HL-60 (cell line): ENCODE results near the gene RBBP4.
A peak's percentile ranks its signal among the peaks of the same experiment; 100 is the strongest.
"Not testable (repeated sequence)": the region's sequence is repeated elsewhere in the genome, so short reads cannot be mapped to it uniquely, and the experiment has no call there.

Source experiments
- DNase-seq, 2 experiments: peaks; one replicate each; pipeline ENCODE4 v3.0.0-alpha.2; 2010 to 2020; ENCODE audit warnings: low read depth in 1 of 2, low spot score in 1 of 2
- H3K27ac ChIP-seq: fragments of 250-450 bp; sonication (Bioruptor Pico); replicated peaks from 2 replicates; pipeline ENCODE4 v1.5.1; 2020; ENCODE audit warnings: mild to moderate bottlenecking, moderate library complexity
- H3K27me3 ChIP-seq: fragments of 250-450 bp; sonication (Bioruptor Pico); 2 replicates; pipeline ENCODE4 v1.5.1; 2021; ENCODE audit warnings: mild to moderate bottlenecking, moderate library complexity; ENCODE audit not compliant: insufficient read depth, poor library complexity, severe bottlenecking
- H3K4me3 ChIP-seq: replicated peaks from 2 replicates; pipeline ENCODE4 v1.5.1; 2011; ENCODE audit warnings: mild to moderate bottlenecking, control low read depth, low read length; ENCODE audit not compliant: insufficient read depth
- CTCF ChIP-seq: IDR thresholded peaks from one replicate; pipeline ENCODE4 v1.5.1; 2011; ENCODE audit warnings: low read length, control low read depth, inconsistent platforms; ENCODE audit not compliant: insufficient read depth
- GABPA ChIP-seq: IDR thresholded peaks from 2 replicates; pipeline ENCODE4 v1.6.1; 2012; ENCODE audit warnings: low read depth
- POLR2AphosphoS5 ChIP-seq: IDR thresholded peaks from 2 replicates; pipeline ENCODE4 v1.6.1; 2012; ENCODE audit warnings: low read depth
- REST ChIP-seq: IDR thresholded peaks from 2 replicates; pipeline ENCODE4 v1.6.1; 2012; ENCODE audit warnings: low read depth; ENCODE audit not compliant: insufficient replicate concordance
- SPI1 ChIP-seq: IDR thresholded peaks from 2 replicates; pipeline ENCODE4 v1.6.1; 2012; ENCODE audit warnings: low read depth, mild to moderate bottlenecking, borderline replicate concordance

Gene RBBP4

GRCh38 chr1:32709476-32709875 is 58.5 kb downstream of the RBBP4 start:
- H3K4me3 ChIP-seq = no peak overlapping the region
- TF ChIP-seq CTCF (no peak), POLR2AphosphoS5 (no peak), SPI1 (no peak), REST (no peak), GABPA (no peak)
- no peak overlapping the region for H3K27ac ChIP-seq
- no peak for DNase-seq
- H3K27me3 ChIP-seq = peaks cover 1% of the 10 kb centered on the region

GRCh38 chr1:32711221-32711620 is 60.2 kb downstream of the RBBP4 start:
- not testable (repeated sequence) for H3K27ac ChIP-seq, H3K27me3 ChIP-seq
- peak; percentile 46 to 68 for DNase-seq
- 0 out of 2 replicates have a peak overlapping the region, but pooled peaks have one; percentile 33 for H3K4me3 ChIP-seq

GRCh38 chr1:32713081-32713480 is 62.1 kb downstream of the RBBP4 start:
- TF ChIP-seq REST = no peak
- H3K27ac ChIP-seq = no peak overlapping the region
- no peaks in the 10 kb centered on the region for H3K27me3 ChIP-seq
- DNase-seq = no peak
- H3K4me3 ChIP-seq = no peak overlapping the region

- Histone ChIP-seq H3K27ac (no peak overlapping the region), H3K27me3 (no peaks in the 10 kb centered on the region), H3K4me3 (no peak overlapping the region)
- DNase-seq = no peak
- TF ChIP-seq POLR2AphosphoS5 (no peak), SPI1 (no peak), CTCF (no peak)
These were observed 63.3 kb downstream of the RBBP4 start for GRCh38 chr1:32714277-32714676.

- Histone ChIP-seq H3K4me3 (no peak overlapping the region), H3K27ac (no peak overlapping the region), H3K27me3 (no peaks in the 10 kb centered on the region)
- no peak for DNase-seq
- TF ChIP-seq POLR2AphosphoS5 (no peak), SPI1 (no peak), GABPA (no peak), CTCF (no peak), REST (no peak)
These were observed 64.9 kb downstream of the RBBP4 start for GRCh38 chr1:32715901-32716311.
